Daoy (cell line): ENCODE data around the gene PLD6. TPM values are rescaled to one million over a fixed set of nuclear protein-coding genes. Genes with fewer than 3 reads are reported as not detected.
"Not testable (repeated sequence)": the region's sequence is repeated elsewhere in the genome, so short reads cannot be mapped to it uniquely, and the experiment has no call there.

Experiments
- DNase-seq: peaks from one replicate; pipeline ENCODE4 v3.0.0-alpha.2; 2015; ENCODE audit warnings: low read depth
- total RNA-seq: library from RNA; depleted of rRNA; stranded (reverse); fragments of >200 nt; shearing (Covaris generic); gene quantifications from 2 replicates; pipeline ENCODE4 v1.2.3, GENCODE V29; 2014; rRNA removed

Gene PLD6
- 0.95 and 3.0 TPM in 2 replicates for total RNA-seq

GRCh38 chr17:17206124-17206912, at the start of gene PLD6:
Gene PLD6 (minus strand): TSS chr17:17206333. CDS start chr17:17206286, 47 bp downstream.
- DNase-seq: peak; percentile 91

- DNase-seq: not testable (repeated sequence)
Measured at GRCh38 chr17:17255689-17256088, 49.6 kb upstream of the PLD6 start.

- no peak for DNase-seq
Measured at GRCh38 chr17:17254036-17254435, 47.9 kb upstream of the PLD6 start.

- no peak for DNase-seq
Measured at GRCh38 chr17:17253406-17253805, 47.3 kb upstream of the PLD6 start.

GRCh38 chr17:17252149-17252661, 46.1 kb upstream of the PLD6 start:
- no peak for DNase-seq

GRCh38 chr17:17246879-17247278, 40.7 kb upstream of the PLD6 start:
- DNase-seq: no peak

GRCh38 chr17:17243163-17243562, 37.0 kb upstream of the PLD6 start:
- DNase-seq: no peak

GRCh38 chr17:17242246-17242645, 36.1 kb upstream of the PLD6 start:
- DNase-seq: no peak

- DNase-seq: no peak
Measured at GRCh38 chr17:17241656-17242055, 35.5 kb upstream of the PLD6 start.

- no peak for DNase-seq
Measured at GRCh38 chr17:17239832-17240231, 33.7 kb upstream of the PLD6 start.

- DNase-seq: peak; percentile 87
Measured at GRCh38 chr17:17237026-17237799, 31.1 kb upstream of the PLD6 start, which contains the start of gene FLCN. Gene FLCN (minus strand): TSS chr17:17237168. CDS start chr17:17228137, 9,031 bp downstream.

GRCh38 chr17:17236295-17237025, 30.3 kb upstream of the PLD6 start:
- DNase-seq: peak; percentile 63

- peak; percentile 72 for DNase-seq
Measured at GRCh38 chr17:17235212-17236174, 29.4 kb upstream of the PLD6 start.

GRCh38 chr17:17232303-17232621, 26.1 kb upstream of the PLD6 start:
- DNase-seq: no peak

GRCh38 chr17:17231621-17232302, 25.6 kb upstream of the PLD6 start:
- DNase-seq: no peak

GRCh38 chr17:17229416-17230384, 23.6 kb upstream of the PLD6 start:
- no peak for DNase-seq

- no peak for DNase-seq
Measured at GRCh38 chr17:17228521-17229279, 22.6 kb upstream of the PLD6 start.
